ENCODE measurements around the gene EGFL7. TPM values are rescaled to one million over a fixed set of nuclear protein-coding genes. Genes with fewer than 3 reads are reported as not detected.

Gene EGFL7
- total and polyA plus RNA-seq, 2 of the 13 experiments (the other 11 are each of a cell fraction or from before 2014, with no cell fraction given), result 0.20 to 5.1 TPM

DNA sequence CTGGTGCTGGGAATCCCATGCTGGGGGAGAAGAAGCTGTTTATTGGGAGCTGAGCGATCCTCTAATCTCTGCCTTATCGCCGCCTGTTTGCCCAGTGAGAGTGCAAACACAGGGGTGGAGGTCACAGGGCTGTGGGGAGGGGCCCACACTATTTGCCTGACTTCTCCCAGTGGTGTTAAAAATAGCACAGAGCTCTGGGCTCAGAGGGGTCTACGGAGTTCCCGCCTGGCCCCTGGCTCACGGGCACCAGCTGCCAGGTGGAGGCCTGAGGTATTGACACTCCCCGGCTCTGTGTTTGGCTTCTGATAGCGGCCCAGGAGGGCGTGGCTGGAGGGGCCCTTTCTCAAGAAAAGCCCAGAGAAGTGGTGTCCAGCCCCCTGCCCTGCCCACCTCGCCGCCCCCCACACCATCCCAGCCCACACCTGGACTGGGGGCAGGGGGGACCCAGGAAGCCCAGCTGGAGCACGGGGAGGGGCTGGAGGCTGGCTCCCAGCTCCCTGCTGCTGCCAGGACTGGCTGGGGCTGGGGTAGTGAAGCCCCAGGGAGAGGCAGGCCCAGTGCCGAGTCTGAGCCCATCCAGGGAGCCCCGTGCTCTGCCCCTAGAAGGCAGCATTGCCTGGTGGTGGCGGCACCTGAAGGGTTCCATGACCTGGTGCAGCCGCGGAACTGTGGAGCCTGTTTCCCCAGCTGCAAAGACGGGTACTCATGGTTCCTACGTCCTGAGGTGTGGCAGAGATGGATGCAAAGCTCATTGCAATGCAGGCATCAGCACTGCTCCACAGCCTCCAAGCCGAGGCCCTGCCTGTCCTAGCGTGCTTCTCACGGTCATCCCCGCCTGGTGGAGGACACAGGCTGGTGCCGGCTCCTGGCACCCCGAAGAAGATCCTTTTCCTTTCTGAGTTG lies 35.7 kb upstream of the EGFL7 start (continued):
- TF ChIP-seq, protein P1, sequence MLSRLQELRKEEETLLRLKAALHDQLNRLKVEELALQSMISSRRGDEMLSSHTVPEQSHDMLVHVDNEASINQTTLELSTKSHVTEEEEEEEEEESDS (CRISPR knock-in tag; IDR thresholded peaks at IDR 0.05; ENCODE audit: borderline replicate concordance), result 0 out of 2 replicates have a peak, but pooled peaks have one; percentile 33
- TF ChIP-seq ATAD3A (CRISPR knock-in tag; IDR thresholded peaks at IDR 0.05) (no peak), RARA (CRISPR knock-in tag; IDR thresholded peaks at IDR 0.05) (peak; percentile 98), RFXANK (CRISPR knock-in tag; IDR thresholded peaks at IDR 0.05) (peak; percentile 71; the same call in 1 of the 2 replicates), KDM6A (CRISPR knock-in tag; IDR thresholded peaks at IDR 0.05; ENCODE audit: low read depth) (peak; percentile 69; the same call in 1 of the 2 replicates), GATAD2A (CRISPR knock-in tag; IDR thresholded peaks at IDR 0.05) (peak; percentile 80), TOE1 (CRISPR knock-in tag; IDR thresholded peaks at IDR 0.05) (no peak), ZNF232 (CRISPR knock-in tag; IDR thresholded peaks at IDR 0.05; ENCODE audit: borderline replicate concordance) (peak; percentile 67; the same call in 1 of the 2 replicates)
- TF ChIP-seq, protein P2, sequence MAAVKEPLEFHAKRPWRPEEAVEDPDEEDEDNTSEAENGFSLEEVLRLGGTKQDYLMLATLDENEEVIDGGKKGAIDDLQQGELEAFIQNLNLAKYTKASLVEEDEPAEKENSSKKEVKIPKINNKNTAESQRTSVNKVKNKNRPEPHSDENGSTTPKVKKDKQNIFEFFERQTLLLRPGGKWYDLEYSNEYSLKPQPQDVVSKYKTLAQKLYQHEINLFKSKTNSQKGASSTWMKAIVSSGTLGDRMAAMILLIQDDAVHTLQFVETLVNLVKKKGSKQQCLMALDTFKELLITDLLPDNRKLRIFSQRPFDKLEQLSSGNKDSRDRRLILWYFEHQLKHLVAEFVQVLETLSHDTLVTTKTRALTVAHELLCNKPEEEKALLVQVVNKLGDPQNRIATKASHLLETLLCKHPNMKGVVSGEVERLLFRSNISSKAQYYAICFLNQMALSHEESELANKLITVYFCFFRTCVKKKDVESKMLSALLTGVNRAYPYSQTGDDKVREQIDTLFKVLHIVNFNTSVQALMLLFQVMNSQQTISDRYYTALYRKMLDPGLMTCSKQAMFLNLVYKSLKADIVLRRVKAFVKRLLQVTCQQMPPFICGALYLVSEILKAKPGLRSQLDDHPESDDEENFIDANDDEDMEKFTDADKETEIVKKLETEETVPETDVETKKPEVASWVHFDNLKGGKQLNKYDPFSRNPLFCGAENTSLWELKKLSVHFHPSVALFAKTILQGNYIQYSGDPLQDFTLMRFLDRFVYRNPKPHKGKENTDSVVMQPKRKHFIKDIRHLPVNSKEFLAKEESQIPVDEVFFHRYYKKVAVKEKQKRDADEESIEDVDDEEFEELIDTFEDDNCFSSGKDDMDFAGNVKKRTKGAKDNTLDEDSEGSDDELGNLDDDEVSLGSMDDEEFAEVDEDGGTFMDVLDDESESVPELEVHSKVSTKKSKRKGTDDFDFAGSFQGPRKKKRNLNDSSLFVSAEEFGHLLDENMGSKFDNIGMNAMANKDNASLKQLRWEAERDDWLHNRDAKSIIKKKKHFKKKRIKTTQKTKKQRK (IDR thresholded peaks at IDR 0.05; ENCODE audit: low read length), result no peak
- TF ChIP-seq, protein P3, sequence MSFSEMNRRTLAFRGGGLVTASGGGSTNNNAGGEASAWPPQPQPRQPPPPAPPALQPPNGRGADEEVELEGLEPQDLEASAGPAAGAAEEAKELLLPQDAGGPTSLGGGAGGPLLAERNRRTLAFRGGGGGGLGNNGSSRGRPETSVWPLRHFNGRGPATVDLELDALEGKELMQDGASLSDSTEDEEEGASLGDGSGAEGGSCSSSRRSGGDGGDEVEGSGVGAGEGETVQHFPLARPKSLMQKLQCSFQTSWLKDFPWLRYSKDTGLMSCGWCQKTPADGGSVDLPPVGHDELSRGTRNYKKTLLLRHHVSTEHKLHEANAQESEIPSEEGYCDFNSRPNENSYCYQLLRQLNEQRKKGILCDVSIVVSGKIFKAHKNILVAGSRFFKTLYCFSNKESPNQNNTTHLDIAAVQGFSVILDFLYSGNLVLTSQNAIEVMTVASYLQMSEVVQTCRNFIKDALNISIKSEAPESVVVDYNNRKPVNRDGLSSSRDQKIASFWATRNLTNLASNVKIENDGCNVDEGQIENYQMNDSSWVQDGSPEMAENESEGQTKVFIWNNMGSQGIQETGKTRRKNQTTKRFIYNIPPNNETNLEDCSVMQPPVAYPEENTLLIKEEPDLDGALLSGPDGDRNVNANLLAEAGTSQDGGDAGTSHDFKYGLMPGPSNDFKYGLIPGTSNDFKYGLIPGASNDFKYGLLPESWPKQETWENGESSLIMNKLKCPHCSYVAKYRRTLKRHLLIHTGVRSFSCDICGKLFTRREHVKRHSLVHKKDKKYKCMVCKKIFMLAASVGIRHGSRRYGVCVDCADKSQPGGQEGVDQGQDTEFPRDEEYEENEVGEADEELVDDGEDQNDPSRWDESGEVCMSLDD (CRISPR knock-in tag; IDR thresholded peaks at IDR 0.05; ENCODE audit: borderline replicate concordance), result no peak
- TF ChIP-seq, protein P4, sequence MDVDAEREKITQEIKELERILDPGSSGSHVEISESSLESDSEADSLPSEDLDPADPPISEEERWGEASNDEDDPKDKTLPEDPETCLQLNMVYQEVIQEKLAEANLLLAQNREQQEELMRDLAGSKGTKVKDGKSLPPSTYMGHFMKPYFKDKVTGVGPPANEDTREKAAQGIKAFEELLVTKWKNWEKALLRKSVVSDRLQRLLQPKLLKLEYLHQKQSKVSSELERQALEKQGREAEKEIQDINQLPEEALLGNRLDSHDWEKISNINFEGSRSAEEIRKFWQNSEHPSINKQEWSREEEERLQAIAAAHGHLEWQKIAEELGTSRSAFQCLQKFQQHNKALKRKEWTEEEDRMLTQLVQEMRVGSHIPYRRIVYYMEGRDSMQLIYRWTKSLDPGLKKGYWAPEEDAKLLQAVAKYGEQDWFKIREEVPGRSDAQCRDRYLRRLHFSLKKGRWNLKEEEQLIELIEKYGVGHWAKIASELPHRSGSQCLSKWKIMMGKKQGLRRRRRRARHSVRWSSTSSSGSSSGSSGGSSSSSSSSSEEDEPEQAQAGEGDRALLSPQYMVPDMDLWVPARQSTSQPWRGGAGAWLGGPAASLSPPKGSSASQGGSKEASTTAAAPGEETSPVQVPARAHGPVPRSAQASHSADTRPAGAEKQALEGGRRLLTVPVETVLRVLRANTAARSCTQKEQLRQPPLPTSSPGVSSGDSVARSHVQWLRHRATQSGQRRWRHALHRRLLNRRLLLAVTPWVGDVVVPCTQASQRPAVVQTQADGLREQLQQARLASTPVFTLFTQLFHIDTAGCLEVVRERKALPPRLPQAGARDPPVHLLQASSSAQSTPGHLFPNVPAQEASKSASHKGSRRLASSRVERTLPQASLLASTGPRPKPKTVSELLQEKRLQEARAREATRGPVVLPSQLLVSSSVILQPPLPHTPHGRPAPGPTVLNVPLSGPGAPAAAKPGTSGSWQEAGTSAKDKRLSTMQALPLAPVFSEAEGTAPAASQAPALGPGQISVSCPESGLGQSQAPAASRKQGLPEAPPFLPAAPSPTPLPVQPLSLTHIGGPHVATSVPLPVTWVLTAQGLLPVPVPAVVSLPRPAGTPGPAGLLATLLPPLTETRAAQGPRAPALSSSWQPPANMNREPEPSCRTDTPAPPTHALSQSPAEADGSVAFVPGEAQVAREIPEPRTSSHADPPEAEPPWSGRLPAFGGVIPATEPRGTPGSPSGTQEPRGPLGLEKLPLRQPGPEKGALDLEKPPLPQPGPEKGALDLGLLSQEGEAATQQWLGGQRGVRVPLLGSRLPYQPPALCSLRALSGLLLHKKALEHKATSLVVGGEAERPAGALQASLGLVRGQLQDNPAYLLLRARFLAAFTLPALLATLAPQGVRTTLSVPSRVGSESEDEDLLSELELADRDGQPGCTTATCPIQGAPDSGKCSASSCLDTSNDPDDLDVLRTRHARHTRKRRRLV (CRISPR knock-in tag; IDR thresholded peaks at IDR 0.05), result 0 out of 2 replicates have a peak, but pooled peaks have one; percentile 32
- TF ChIP-seq, protein P5, sequence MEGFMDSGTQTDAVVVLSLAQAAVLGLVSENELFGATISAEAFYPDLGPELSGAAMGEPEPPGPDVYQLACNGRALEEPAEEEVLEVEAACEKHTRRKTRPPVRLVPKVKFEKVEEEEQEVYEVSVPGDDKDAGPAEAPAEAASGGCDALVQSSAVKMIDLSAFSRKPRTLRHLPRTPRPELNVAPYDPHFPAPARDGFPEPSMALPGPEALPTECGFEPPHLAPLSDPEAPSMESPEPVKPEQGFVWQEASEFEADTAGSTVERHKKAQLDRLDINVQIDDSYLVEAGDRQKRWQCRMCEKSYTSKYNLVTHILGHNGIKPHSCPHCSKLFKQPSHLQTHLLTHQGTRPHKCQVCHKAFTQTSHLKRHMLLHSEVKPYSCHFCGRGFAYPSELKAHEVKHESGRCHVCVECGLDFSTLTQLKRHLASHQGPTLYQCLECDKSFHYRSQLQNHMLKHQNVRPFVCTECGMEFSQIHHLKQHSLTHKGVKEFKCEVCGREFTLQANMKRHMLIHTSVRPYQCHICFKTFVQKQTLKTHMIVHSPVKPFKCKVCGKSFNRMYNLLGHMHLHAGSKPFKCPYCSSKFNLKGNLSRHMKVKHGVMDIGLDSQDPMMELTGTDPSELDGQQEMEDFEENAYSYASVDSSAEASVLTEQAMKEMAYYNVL (CRISPR knock-in tag; IDR thresholded peaks at IDR 0.05; ENCODE audit: borderline replicate concordance), result no peak; the same call in 1 of the 2 replicates

All from HepG2 (cell line).